ENCODE measurements around the gene DDX6.

The DDX6 gene

GRCh38 chr11:118699506-118700220 lies 91.3 kb downstream of the DDX6 start:
- DNase-seq (ENCODE audit: low read depth): no peak

Measured in GM04503 (cell line).